NCI-H1105 (cell line): ENCODE results near the gene PLK5.
"Not testable (repeated sequence)": the region's sequence is repeated elsewhere in the genome, so short reads cannot be mapped to it uniquely, and the experiment has no call there.

Experiments used
- DNase-seq: peaks from one replicate; lab custom pipeline; 2025; lab: John Stamatoyannopoulos, UW

PLK5 gene

GRCh38 chr19:1525343-1525742 is 1.5 kb downstream of the PLK5 start:
- no peak for DNase-seq

GRCh38 chr19:1526066-1526778 is 2.3 kb downstream of the PLK5 start:
- no peak for DNase-seq

- no peak for DNase-seq
Observed at GRCh38 chr19:1526979-1527649, 3.2 kb downstream of the PLK5 start.

GRCh38 chr19:1527650-1528309 is 3.9 kb downstream of the PLK5 start:
- no peak for DNase-seq

- DNase-seq = no peak
Observed at GRCh38 chr19:1528596-1529429, 4.9 kb downstream of the PLK5 start.

GRCh38 chr19:1529430-1529816 is 5.5 kb downstream of the PLK5 start:
- no peak for DNase-seq

GRCh38 chr19:1530856-1531255 is 7.0 kb downstream of the PLK5 start:
- not testable (repeated sequence) for DNase-seq

GRCh38 chr19:1531587-1531986 is 7.7 kb downstream of the PLK5 start:
- DNase-seq = no peak

- no peak for DNase-seq
Observed at GRCh38 chr19:1532003-1532402, 8.1 kb downstream of the PLK5 start.

GRCh38 chr19:1533510-1534150 is 9.8 kb downstream of the PLK5 start:
- DNase-seq = no peak

- no peak for DNase-seq
Observed at GRCh38 chr19:1534972-1535371, 11.1 kb downstream of the PLK5 start.

- not testable (repeated sequence) for DNase-seq
Observed at GRCh38 chr19:1535699-1536098, 11.8 kb downstream of the PLK5 start.

- no peak for DNase-seq
Observed at GRCh38 chr19:1538978-1539377, 15.1 kb downstream of the PLK5 start.

GRCh38 chr19:1539749-1540148 is 15.9 kb downstream of the PLK5 start:
- DNase-seq = not testable (repeated sequence)

GRCh38 chr19:1540365-1540925 is 16.6 kb downstream of the PLK5 start:
- no peak for DNase-seq

- no peak for DNase-seq
Observed at GRCh38 chr19:1549332-1549945, 25.6 kb downstream of the PLK5 start.

GRCh38 chr19:1551068-1552040 is 27.5 kb downstream of the PLK5 start:
- no peak for DNase-seq

- DNase-seq = no peak
Observed at GRCh38 chr19:1553415-1553814, 29.5 kb downstream of the PLK5 start.

GRCh38 chr19:1554968-1555367 is 31.1 kb downstream of the PLK5 start:
- DNase-seq = no peak
